Measurements from ENCODE around the gene SRPK2.
A peak's percentile ranks its signal among the peaks of the same experiment; 100 is the strongest.

Gene SRPK2

GRCh38 chr7:105178928-105179541, 209.7 kb downstream of the SRPK2 start:
- DNase-seq = no peak

DNA sequence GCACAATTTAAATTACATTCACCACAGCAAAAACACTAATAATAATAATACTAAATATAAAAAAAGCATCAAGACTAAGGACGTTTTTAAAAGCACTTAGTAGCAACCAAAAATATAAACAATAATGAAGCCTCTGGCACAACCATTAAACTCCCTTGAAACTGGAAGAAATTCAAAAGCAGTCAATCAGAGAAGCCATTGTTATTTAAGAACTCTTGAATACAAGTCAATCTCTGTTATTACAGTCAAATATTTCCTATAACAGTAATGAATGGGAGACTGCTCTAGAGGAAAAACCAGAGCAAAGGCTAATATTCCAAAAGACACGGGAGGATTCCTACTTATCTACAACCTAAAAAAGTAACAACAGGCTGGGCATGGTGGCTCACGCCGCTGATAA, 210.5 kb downstream of the SRPK2 start:
- no peak for DNase-seq

DNA sequence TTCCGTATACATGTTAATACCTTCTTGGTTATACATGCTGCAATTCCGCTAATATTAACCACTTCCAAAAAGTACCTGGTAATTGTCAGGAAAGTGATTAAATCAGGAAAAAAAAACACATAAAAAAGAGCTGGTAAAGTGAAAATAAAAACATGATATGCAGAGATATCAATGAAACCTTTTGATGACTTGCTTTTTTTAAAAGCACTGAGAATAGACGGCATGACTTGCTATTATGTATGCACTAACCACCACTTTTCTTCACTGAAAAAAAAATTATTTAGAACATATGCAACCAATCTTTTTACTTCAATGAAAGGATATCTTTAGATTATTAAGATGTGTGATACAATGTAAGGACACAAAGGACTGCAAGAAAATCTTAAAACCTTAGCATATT, 211.7 kb downstream of the SRPK2 start:
- no peak for DNase-seq

- DNase-seq = no peak
Measured at GRCh38 chr7:105173586-105173985, 215.1 kb downstream of the SRPK2 start.

DNA sequence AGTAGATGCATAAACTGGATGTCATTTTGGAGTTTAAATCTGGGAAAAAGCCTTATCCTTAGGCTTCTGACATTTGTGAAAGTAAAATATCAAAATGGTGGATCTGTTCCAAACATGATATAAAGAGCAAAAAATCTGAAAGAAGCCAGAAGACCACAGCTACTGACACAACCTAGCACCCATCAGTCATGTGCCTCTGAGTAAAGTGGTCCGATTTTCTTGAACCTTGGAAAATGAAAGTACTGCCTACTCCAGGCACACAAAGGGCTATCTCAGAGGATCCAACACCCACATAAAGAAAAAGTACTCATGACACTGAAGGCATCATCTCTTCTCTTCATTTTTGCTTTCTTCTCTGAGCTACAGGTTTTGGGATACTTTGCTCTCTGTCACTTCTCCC, 224.0 kb downstream of the SRPK2 start:
- DNase-seq = no peak

DNA sequence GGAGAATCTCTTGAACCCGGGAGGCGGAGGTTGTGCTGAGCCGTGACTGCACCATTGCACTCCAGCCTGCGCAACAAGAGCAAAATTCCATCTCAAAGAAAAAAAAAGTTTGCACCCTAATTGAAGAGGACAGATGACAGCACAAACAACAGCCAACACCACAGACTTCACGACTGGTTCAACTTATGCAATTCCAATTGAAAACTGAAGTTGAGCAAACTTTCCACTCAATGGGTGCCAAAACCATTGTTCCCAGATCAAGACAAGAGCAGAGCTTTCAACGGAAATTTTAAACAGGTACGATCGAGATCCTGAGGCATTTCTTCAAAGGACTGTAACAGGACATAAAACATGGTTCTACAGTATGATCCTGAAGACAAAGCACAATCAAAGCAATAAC, 225.0 kb downstream of the SRPK2 start:
- no peak for DNase-seq

GRCh38 chr7:105161366-105161765, 227.4 kb downstream of the SRPK2 start:
- no peak for DNase-seq

- no peak for DNase-seq
Measured at GRCh38 chr7:105157278-105157677, 231.4 kb downstream of the SRPK2 start.

DNA sequence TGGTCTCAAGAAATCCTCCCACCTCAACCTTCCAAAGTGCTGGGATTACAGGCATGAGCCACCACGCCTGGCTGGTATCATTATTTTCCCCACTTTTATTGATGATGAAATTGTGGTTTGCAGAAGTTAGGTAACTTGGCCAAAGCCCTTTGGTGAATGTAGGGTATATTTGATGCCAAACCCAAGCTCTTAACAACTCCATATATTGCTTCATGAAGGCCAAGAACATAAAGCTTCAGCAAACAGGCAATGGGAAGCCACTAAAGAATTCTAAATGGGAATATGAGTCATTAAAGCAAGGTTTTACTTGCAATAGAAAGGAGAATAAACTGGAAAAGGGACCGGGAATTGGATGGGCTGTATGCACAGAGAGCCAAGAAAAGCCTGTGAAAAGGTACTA, 232.0 kb downstream of the SRPK2 start:
- DNase-seq = no peak

DNA sequence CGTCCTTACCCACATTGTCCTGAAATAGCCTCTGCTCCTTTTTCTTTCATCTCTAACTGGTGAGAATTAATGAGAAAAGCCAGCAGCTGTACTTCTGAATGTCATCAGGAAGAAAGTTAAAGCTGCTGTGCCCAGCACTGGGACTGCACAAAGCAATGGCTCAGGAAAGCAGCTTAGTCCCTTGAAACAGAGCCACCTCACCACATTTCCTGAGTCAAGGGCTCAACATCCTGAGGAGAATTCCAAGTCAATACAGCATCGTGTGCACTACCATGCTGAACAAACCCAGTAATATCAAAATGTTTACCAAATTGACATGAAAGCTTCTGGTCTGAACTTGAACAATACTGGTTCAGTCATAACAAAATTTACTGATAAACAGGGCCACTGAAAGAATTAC, 234.6 kb downstream of the SRPK2 start:
- DNase-seq = no peak

DNA sequence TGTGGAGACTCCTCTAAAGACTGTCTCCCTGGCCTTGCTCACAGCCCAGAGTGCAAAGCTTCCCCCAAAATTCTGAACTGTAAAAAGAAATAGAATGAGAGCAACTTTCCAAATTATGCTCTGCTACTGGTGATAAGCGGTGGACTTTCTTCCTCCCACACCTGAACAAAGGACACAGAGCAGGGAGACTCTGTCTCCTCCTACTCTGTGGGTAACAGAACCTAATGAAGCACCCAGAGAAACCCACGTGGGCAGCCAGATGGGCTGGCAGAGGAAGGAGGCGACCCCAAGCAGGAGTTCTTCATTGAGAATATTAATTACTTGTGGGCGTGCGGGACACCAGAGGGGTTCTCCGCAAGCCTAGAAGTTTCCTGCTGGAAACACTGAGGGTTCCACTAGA, 235.2 kb downstream of the SRPK2 start:
- DNase-seq = no peak

- no peak for DNase-seq
Measured at GRCh38 chr7:105151152-105151551, 237.6 kb downstream of the SRPK2 start.

DNA sequence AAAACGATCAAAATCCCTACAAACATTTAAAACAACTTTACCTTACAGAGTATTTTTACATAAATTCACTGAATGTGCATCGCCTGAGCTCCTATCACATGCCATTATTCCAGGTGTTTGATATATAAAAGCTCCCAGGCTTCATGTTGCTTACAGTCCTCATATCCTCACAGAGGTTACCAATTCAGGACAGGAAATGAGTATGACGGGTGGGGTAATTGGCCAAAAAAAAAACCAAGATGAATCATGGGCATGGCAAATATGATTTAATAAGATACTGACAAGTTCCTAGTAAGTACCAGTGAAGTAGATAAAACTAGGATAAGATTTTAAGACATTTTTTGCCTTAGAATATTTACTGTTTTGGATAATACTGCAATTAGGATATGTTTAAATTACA, 238.9 kb downstream of the SRPK2 start:
- DNase-seq = no peak

- DNase-seq = no peak
Measured at GRCh38 chr7:105141068-105141467, 247.7 kb downstream of the SRPK2 start.

DNA sequence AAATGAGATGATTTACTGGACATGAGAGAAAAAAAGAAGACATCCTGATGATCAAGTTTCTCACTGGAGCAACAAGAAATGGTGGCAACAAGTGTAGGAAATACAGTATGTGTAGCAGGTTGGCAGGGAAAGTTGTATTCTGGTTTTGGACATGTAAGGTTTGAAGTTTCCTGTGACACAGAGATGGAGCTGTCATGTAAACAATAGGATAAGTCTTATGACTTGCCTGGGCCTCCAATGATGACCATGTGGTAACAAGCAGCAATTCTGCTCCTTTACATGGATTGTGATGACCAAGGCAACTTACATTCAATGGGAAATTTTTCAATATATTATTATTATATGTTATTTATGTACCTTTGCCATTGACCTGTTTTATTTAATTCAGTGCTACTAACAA, 249.3 kb downstream of the SRPK2 start:
- DNase-seq = no peak

- no peak for DNase-seq
Measured at GRCh38 chr7:105137898-105138297, 250.8 kb downstream of the SRPK2 start.

GRCh38 chr7:105136221-105136620, 252.5 kb downstream of the SRPK2 start:
- no peak for DNase-seq

DNA sequence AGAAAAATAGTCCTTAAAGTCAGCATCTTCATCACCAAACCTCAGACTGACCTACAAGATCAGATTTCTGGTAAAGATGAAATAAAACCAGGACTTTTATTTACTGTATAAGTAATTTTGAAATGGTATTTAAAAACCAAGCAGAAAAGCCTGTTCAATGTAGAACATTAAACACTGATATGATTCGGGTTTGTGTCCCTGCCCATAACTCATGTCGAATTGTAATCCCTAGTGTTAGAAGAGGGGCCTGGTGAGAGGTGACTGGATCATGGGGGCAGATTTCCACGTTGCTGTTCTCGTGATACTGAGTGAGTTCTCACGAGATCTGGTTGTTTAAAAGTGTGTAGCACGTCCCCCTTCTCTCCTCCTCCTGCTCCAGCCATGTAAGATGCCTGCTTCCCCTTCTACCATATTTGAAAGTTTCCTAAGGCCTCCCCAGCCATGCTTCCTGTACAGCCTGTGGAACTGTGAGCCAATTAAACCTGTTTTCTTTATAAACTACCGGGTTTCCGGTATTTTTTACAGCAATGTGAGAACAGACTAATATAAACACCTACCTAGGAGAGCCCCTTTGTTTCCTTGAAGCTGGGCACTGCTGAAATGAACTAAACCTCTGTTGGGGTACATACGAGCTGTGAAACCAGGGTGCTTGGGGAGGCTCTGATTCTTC, 254.6 kb downstream of the SRPK2 start:
- DNase-seq = no peak

DNA sequence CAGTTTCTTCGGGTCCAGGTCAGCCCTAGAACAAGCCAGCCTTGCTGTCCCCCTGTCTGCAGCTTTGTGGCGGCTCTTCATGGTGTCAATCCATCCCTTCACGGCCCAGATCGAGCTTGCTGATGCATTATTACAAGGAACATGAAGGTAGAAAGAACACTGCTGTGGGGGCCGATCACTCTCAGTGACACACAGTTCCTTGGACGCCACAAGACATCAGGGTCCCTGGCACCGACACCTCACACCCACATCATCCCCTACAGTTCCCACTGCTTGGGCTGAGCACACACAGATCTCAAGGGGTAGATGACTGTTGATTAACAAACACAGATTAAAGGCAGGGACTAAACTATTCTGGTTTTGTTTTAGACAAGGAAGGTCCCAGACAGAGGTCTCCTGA, 255.4 kb downstream of the SRPK2 start:
- DNase-seq = no peak

DNA sequence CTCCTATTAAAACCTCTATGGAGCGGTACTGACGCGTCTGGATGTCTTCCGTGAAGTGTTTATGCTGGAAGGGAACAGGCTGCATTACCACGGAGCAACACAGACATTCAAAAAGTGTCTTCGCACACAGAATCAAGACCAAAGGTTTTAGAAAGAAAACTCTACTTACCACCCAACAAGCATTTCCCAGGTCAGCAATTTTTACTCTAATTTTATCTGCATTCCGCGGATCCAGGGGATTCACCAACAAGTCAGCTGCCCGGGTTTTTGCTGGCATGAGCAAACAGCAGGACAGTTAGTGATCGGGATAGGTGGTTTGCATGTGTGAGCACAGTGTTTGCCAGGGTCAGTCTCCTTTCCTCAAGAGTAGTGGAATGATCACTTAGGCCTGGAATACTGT, 255.9 kb downstream of the SRPK2 start:
- DNase-seq = no peak

DNA sequence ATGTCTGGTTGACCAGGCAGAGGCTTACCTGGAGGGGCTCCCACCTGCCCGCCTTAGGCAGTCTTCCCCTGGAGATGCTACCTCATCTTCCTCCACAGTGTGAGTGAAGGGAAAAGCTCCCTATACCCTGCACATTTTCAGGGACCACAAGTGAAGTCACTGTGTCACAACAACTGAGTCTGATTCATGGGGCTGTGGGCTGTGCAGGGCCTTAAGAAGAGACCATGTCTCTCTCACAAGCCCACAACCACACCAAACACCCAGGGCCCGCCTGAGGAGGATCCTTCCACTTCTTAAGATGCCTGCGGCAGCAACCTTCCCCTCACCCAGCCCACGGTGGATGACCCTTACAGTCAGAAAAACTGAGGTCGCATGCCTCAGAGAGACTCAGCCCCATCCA, 256.4 kb downstream of the SRPK2 start:
- DNase-seq = no peak

GRCh38 chr7:105131890-105132289, 256.8 kb downstream of the SRPK2 start:
- no peak for DNase-seq

DNA sequence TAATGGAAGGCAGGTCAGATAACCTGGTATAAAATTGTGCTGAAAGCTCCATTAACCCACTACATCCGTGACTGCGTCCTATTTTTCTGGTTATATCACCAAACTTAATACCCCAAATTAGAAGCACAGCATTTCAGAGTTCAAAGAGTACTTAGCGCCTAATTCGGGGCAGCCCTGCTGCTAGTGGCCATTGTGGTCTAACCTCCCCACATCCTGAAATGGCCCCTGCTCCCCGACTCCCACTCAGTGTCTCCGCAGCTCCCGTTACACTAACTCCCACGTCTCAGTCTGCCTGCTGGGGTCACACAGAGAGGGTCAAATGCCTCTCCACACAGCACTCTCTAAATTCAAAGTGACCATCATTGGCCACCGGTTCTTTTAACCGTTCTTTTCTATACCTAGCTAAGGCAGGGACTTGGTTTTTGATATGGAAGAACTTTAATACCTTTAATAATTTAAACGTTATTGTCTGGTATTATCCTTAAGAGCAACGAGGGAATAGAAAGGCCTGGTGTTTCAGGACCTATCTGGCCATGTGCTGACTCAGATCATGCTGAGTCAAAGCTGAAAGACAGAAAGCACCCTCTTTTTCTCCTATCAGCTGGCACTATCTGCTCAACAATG, 257.6 kb downstream of the SRPK2 start:
- DNase-seq = peak; percentile 72

DNA sequence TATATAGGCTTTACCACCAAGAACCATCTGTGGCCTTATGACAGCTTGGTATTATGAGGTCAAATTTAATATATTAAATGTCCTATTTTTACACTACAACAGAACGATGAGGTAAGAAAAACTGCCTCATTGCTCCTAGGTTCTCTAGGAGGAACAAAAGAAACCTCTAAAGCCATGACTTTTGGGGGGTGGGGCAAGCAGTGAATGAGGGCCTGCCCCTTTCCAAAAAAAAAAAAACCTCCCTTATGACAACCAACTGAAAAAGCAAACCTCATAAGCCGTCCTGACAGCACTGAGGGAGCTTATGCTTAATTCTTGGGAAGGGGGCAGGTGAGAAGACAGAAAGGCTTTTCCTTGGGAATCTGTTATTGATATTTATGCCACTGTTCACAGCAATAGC, 258.1 kb downstream of the SRPK2 start:
- no peak for DNase-seq

GRCh38 chr7:105130048-105130447, 258.7 kb downstream of the SRPK2 start:
- DNase-seq = no peak

Measured in activated CD4-positive, alpha-beta T cell treated with anti-CD3 and anti-CD28 coated beads, Interleukin-10, Interleukin-2, amounts not matched to agents 100 ng/mL and 50 ng/mL, durations not matched to agents 16 hours and 8 hours (primary cell).